Measurements from ENCODE around the gene OR8B12. TPM values are rescaled to one million over a fixed set of nuclear protein-coding genes. Genes with fewer than 3 reads are reported as not detected.

Gene OR8B12
- total RNA-seq, 2 donors from 2014 or later = not detected

DNA sequence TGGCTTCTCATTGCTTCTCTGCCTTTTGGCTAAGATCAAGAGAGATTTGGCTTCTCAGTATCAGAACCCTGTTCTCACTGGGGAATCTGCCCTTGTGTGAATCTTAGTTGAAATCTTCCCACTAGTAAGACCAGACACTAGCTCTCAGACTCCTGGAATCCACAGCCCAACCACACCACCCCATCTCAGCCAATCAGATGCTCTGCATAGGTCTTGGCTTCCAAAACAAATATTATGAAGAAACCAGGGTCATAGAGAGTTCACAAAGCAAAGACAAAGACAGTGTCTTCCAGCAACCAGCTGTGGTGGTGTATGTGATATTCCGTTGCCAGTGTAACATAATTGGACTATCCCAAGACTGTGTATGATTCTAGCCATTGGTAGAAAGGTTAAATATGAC, 5.4 kb downstream of the OR8B12 start:
- H3K4me1 ChIP-seq = no peaks in the 10 kb centered on the region
- H3K27me3 ChIP-seq = no peaks in the 10 kb centered on the region
- H3K36me3 ChIP-seq = no peaks in the 10 kb centered on the region
- H3K27ac ChIP-seq = no peak overlapping the region
- TF ChIP-seq, protein P1, sequence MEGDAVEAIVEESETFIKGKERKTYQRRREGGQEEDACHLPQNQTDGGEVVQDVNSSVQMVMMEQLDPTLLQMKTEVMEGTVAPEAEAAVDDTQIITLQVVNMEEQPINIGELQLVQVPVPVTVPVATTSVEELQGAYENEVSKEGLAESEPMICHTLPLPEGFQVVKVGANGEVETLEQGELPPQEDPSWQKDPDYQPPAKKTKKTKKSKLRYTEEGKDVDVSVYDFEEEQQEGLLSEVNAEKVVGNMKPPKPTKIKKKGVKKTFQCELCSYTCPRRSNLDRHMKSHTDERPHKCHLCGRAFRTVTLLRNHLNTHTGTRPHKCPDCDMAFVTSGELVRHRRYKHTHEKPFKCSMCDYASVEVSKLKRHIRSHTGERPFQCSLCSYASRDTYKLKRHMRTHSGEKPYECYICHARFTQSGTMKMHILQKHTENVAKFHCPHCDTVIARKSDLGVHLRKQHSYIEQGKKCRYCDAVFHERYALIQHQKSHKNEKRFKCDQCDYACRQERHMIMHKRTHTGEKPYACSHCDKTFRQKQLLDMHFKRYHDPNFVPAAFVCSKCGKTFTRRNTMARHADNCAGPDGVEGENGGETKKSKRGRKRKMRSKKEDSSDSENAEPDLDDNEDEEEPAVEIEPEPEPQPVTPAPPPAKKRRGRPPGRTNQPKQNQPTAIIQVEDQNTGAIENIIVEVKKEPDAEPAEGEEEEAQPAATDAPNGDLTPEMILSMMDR (IDR thresholded peaks at IDR 0.05) = no peak
- no peaks in the 10 kb centered on the region for H3K9me3 ChIP-seq
- no peak for DNase-seq (ENCODE audit: low spot score)
- H3K4me3 ChIP-seq = no peak overlapping the region

- H3K27ac ChIP-seq = peak overlapping the region in 1 of 2 donors; percentile 5
- H3K9me3 ChIP-seq = no peaks in the 10 kb centered on the region
- no peaks in the 10 kb centered on the region for H3K27me3 ChIP-seq
- TF ChIP-seq, protein P1 (IDR thresholded peaks at IDR 0.05) = peak in 1 of 2 donors; percentile 37
- no peaks in the 10 kb centered on the region for H3K36me3 ChIP-seq
- H3K4me1 ChIP-seq = no peaks in the 10 kb centered on the region
- peak; percentile 87 for DNase-seq (ENCODE audit: low spot score)
- no peak overlapping the region for H3K4me3 ChIP-seq
Observed at GRCh38 chr11:124536520-124536919, 6.9 kb downstream of the OR8B12 start.

DNA sequence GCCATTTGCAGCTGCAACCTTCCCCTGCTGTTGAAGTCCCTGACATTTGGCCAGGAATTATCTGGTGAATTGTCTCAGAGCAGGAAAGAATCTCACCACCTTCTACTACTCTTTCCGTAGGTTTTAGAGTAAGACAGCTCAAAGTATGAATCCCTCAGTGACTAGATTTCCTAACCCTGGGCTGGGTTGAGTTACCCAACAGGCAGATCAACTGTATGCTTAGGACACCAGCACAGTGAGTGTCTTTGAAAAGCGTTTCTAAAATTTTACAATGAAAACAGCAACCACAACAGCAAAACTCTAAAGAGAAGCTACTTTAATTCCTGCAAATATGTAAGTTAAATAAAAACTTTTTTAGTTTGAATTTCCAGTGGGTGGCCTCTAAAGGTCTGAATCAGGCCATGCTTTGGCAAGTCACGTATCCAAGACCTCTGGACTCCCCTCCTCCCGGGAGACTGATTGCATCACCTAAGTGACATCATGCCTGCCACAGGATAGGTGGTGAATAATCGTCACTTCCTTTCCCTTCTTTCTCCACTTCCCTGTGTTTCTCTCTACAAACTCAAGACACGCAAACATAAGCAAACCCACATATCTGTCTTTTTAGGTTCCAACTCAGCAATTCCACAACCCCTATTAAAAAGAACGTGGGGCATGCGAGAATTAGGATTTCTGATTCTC, 7.8 kb downstream of the OR8B12 start:
- Histone ChIP-seq H3K36me3 (no peaks in the 10 kb centered on the region), H3K4me3 (no peak overlapping the region), H3K9me3 (no peaks in the 10 kb centered on the region), H3K27me3 (no peaks in the 10 kb centered on the region), H3K27ac (no peak overlapping the region), H3K4me1 (no peaks in the 10 kb centered on the region)
- TF ChIP-seq, protein P1 (IDR thresholded peaks at IDR 0.05) = no peak
- DNase-seq (ENCODE audit: low spot score) = no peak

- H3K27me3 ChIP-seq = no peaks in the 10 kb centered on the region
- no peaks in the 10 kb centered on the region for H3K9me3 ChIP-seq
- no peak for DNase-seq (ENCODE audit: low spot score)
- H3K36me3 ChIP-seq = no peaks in the 10 kb centered on the region
- no peak overlapping the region for H3K4me3 ChIP-seq
- H3K27ac ChIP-seq = no peak overlapping the region
- TF ChIP-seq, protein P1 (IDR thresholded peaks at IDR 0.05) = no peak
- H3K4me1 ChIP-seq = no peaks in the 10 kb centered on the region
Observed at GRCh38 chr11:124534051-124534450, 9.4 kb downstream of the OR8B12 start.

DNA sequence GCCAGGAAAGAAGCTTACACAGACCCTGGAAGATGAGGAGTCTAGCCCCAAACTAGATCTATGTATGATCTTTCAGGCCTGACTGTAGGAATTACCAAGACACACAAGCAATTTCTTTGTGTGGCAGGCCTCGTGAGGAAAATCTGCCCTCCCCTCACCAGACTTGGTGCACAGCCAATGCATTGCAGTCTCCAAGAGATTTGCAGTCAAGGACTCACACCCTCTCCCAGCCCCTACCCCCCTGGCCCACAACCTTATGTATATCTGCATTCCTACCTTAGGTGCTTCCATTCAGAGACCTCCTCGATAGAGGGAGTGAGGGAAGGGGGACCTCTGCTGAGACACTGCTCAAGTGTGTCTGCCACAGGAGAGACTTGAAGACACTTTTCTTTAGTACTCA, 9.8 kb downstream of the OR8B12 start:
- Histone ChIP-seq H3K27ac (no peak overlapping the region), H3K27me3 (no peaks in the 10 kb centered on the region), H3K4me1 (no peaks in the 10 kb centered on the region), H3K4me3 (no peak overlapping the region), H3K9me3 (peaks cover 0 to 4% of the 10 kb centered on the region in 2 donors), H3K36me3 (no peaks in the 10 kb centered on the region)
- DNase-seq (ENCODE audit: low spot score) = no peak
- TF ChIP-seq, protein P1 (IDR thresholded peaks at IDR 0.05) = no peak

DNA sequence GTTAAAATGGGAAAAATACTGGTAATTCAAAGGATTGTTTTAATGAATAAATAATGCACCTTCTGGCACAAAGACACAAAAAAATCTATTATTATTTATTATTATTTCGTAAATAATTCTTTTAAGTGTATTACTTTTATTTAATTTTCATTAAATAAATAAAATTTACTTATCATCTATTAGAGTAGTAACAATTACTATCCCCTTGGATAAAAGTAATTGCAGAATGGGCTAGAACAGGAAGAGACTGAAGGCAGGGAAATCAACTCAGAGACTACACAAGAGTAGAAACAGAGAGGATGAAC, 23.0 kb downstream of the OR8B12 start:
- H3K36me3 ChIP-seq = no peaks in the 10 kb centered on the region
- H3K4me3 ChIP-seq = no peak overlapping the region
- H3K9me3 ChIP-seq = no peaks in the 10 kb centered on the region
- H3K27ac ChIP-seq = no peak overlapping the region
- TF ChIP-seq, protein P1 (IDR thresholded peaks at IDR 0.05) = no peak
- DNase-seq (ENCODE audit: low spot score) = no peak
- no peaks in the 10 kb centered on the region for H3K4me1 ChIP-seq
- no peaks in the 10 kb centered on the region for H3K27me3 ChIP-seq
